PC-9 (cell line): ENCODE data around the gene ASXL1. TPM values are rescaled to one million over a fixed set of nuclear protein-coding genes. Genes with fewer than 3 reads are reported as not detected.

ENCODE experiments used
- BruUV-seq: library from RNA; stranded (reverse); fragments of 400-500 nt; replicated peaks from 2 replicates; lab custom pipeline; 2021; lab: Mats Ljungman, UMichigan
- CTCF ChIA-PET: fragments of 300-600 bp; sonication (Branson Sonifier 250); formaldehyde crosslinking; loops from one replicate; lab custom pipeline; 2022; ENCODE audit warnings: antibody characterized with exemption; lab: Charles Lee
- POLR2A ChIA-PET: fragments of 300-600 bp; sonication (Branson Sonifier 250); formaldehyde crosslinking; loops from one replicate; lab custom pipeline; 2022; ENCODE audit warnings: antibody characterized with exemption; ENCODE audit not compliant: unreplicated experiment; lab: Charles Lee
- DNase-seq, 2 experiments: peaks; one replicate each; pipeline versions ENCODE4 v3.0.0 to v3.0.0-alpha.2; 2015 to 2022; ENCODE audit warnings: mixed read lengths in 1 of 2
- H2AFZ ChIP-seq: fragments of 200-600 bp; sonication (generic); 2 replicates; pipeline ENCODE4 v1.8.1; 2017; ENCODE audit warnings: antibody characterized with exemption
- H3F3A ChIP-seq: fragments of 200-600 bp; sonication (generic); 2 replicates; pipeline ENCODE4 v1.8.1; 2017; ENCODE audit warnings: antibody characterized with exemption, mild to moderate bottlenecking, low read depth; ENCODE audit not compliant: insufficient read depth
- H3K27ac ChIP-seq: fragments of 200-600 bp; sonication (generic); 2 replicates; pipeline ENCODE4 v1.6.1; 2016; ENCODE audit warnings: mixed run types
- H3K27me3 ChIP-seq: fragments of 200-600 bp; sonication (generic); 2 replicates; pipeline ENCODE4 v1.6.1; 2016; ENCODE audit warnings: low read depth, mixed run types; ENCODE audit not compliant: insufficient read depth
- H3K36me3 ChIP-seq: fragments of 200-600 bp; sonication (generic); 2 replicates; pipeline ENCODE4 v1.6.1; 2016; ENCODE audit warnings: low read depth, mixed run types
- H3K4me1 ChIP-seq: fragments of 200-600 bp; sonication (generic); replicated peaks from 2 replicates; pipeline ENCODE4 v1.6.1; 2016; ENCODE audit warnings: mixed run types; ENCODE audit not compliant: insufficient read depth
- H3K4me2 ChIP-seq: fragments of 200-600 bp; sonication (generic); 2 replicates; pipeline ENCODE4 v1.6.1; 2017; ENCODE audit warnings: mixed run types
- H3K4me3 ChIP-seq: fragments of 200-600 bp; sonication (generic); 2 replicates; pipeline ENCODE4 v1.6.1; 2016; ENCODE audit warnings: mixed run types
- H3K79me2 ChIP-seq: fragments of 200-600 bp; sonication (generic); 2 replicates; pipeline ENCODE4 v1.6.1; 2017; ENCODE audit warnings: low read depth, mixed run types
- H3K9me2 ChIP-seq: fragments of 200-600 bp; sonication (generic); 2 replicates; pipeline ENCODE4 v1.8.1; 2017; ENCODE audit warnings: mild to moderate bottlenecking; ENCODE audit not compliant: insufficient read depth
- H3K9me3 ChIP-seq: fragments of 200-600 bp; sonication (generic); 2 replicates; pipeline ENCODE4 v1.8.1; 2016; ENCODE audit warnings: low read depth; ENCODE audit not compliant: insufficient read depth
- H4K20me1 ChIP-seq: fragments of 200-600 bp; sonication (generic); 2 replicates; pipeline ENCODE4 v1.8.1; 2017; ENCODE audit not compliant: insufficient read depth
- CTCF ChIP-seq: fragments of 200-600 bp; sonication (generic); conservative IDR thresholded peaks from 2 replicates; pipeline ENCODE4 v1.6.1; 2017; ENCODE audit warnings: mixed run types, antibody characterized with exemption, mild to moderate bottlenecking, moderate library complexity
- EZH2 ChIP-seq: fragments of 200-600 bp; sonication (generic); IDR thresholded peaks from 2 replicates; pipeline ENCODE4 v1.8.0; 2017; ENCODE audit warnings: antibody characterized with exemption, low read depth
- intact Hi-C: fragments of 100-400 bp; cut with micrococcal nuclease; formaldehyde crosslinking; loops from one replicate; pipeline ENCODE4 v1.10.0; 2022; ENCODE audit not compliant: unreplicated experiment
- total RNA-seq: library from RNA; stranded (reverse); gene quantifications from 2 replicates; pipeline ENCODE4 v1.2.3, GENCODE V29; 2021

ASXL1 gene
- total RNA-seq, 1 experiment from 2014 or later = 123 TPM

GRCh38 chr20:32432277-32432676, 74.1 kb downstream of the ASXL1 start:
- DNase-seq = no peak
- Histone ChIP-seq H2AFZ (no peak overlapping the region), H3K9me2 (no peaks in the 10 kb centered on the region), H3K4me3 (no peak overlapping the region), H3K27me3 (no peaks in the 10 kb centered on the region), H3K27ac (no peak overlapping the region), H3K79me2 (no peaks in the 10 kb centered on the region), H3K4me1 (no peaks in the 10 kb centered on the region), H3K36me3 (peaks cover 55% of the 10 kb centered on the region), H3F3A (peaks cover 4% of the 10 kb centered on the region; the same call in 1 of the 2 replicates), H3K9me3 (no peaks in the 10 kb centered on the region), H3K4me2 (no peak overlapping the region), H4K20me1 (peaks cover 19% of the 10 kb centered on the region)
- ChIA-PET CTCF (no interaction called here), POLR2A (no interaction called here)
- TF ChIP-seq CTCF = no peak
- TF ChIP-seq EZH2 = no peak
- no TSS peak for BruUV-seq
- intact Hi-C loops = no loop called here

DNA sequence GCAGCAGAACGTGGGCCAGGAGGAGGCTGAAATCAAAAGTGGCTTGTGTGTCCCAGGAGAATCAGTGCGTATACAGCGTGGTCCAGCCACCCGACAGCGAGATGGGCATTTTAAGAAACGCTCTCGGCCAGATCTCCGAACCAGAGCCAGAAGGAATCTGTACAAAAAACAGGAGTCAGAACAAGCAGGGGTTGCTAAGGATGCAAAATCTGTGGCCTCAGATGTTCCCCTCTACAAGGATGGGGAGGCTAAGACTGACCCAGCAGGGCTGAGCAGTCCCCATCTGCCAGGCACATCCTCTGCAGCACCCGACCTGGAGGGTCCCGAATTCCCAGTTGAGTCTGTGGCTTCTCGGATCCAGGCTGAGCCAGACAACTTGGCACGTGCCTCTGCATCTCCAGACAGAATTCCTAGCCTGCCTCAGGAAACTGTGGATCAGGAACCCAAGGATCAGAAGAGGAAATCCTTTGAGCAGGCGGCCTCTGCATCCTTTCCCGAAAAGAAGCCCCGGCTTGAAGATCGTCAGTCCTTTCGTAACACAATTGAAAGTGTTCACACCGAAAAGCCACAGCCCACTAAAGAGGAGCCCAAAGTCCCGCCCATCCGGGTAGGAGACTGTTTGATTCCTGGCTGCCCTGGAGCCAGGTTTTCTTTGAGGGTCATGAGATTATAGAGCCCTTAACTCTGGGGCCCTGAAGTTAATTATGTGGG, 75.3 kb downstream of the ASXL1 start:
- Histone ChIP-seq H3F3A (peaks cover 4% of the 10 kb centered on the region; the same call in 1 of the 2 replicates), H3K36me3 (peaks cover 48% of the 10 kb centered on the region), H3K4me1 (no peaks in the 10 kb centered on the region), H3K4me3 (no peak overlapping the region), H3K9me3 (no peaks in the 10 kb centered on the region), H3K79me2 (no peaks in the 10 kb centered on the region), H3K27me3 (no peaks in the 10 kb centered on the region), H3K9me2 (no peaks in the 10 kb centered on the region), H2AFZ (no peak overlapping the region), H3K27ac (no peak overlapping the region), H3K4me2 (no peak overlapping the region), H4K20me1 (peaks cover 13% of the 10 kb centered on the region)
- DNase-seq = no peak
- TSS peak; percentile 8 for BruUV-seq
- ChIA-PET POLR2A (interaction anchor here (0.7 kb wide), 1 partner anchor 380 kb away, joined by 3 read pairs; no protein-coding TSS in a partner anchor), CTCF (no interaction called here)
- no peak for TF ChIP-seq CTCF
- TF ChIP-seq EZH2 = no peak
- intact Hi-C loops = no loop called here

GRCh38 chr20:32434434-32434833, 76.3 kb downstream of the ASXL1 start:
- CTCF ChIA-PET = no interaction called here
- H3K4me2 ChIP-seq = no peak overlapping the region

More at GRCh38 chr20:32434434-32434833, 76.3 kb downstream of the ASXL1 start:
- Histone ChIP-seq H3K9me3 (no peaks in the 10 kb centered on the region), H3K4me1 (no peaks in the 10 kb centered on the region), H3F3A (peaks cover 4% of the 10 kb centered on the region; the same call in 1 of the 2 replicates), H4K20me1 (peaks cover 8% of the 10 kb centered on the region), H2AFZ (no peak overlapping the region), H3K4me3 (no peak overlapping the region), H3K27ac (no peak overlapping the region), H3K79me2 (no peaks in the 10 kb centered on the region), H3K27me3 (no peaks in the 10 kb centered on the region), H3K9me2 (no peaks in the 10 kb centered on the region), H3K36me3 (peaks cover 39% of the 10 kb centered on the region; the same call in 1 of the 2 replicates)
- intact Hi-C loops = no loop called here
- POLR2A ChIA-PET = no interaction called here
- DNase-seq = no peak
- no TSS peak for BruUV-seq
- TF ChIP-seq CTCF (no peak), EZH2 (no peak)
